Heart left ventricle (tissue), 13 donors: Measurements from ENCODE around the gene ELMO2.

Source experiments
- CTCF ChIP-seq, 12 donors: fragments of 200-600 bp; sonication (generic) in 4 of 12; IDR thresholded peaks; one replicate each; pipeline versions ENCODE4 v1.5.0 to v1.8.0; 2018 to 2022; ENCODE audit warnings: antibody characterized with exemption in 12 of 12, mild to moderate bottlenecking in 5 of 12
- POLR2A ChIP-seq, 2 donors: fragments of 450-650 bp; IDR thresholded peaks; one replicate each; pipeline ENCODE4 v1.6.1; 2017; ENCODE audit warnings: antibody characterized with exemption in 2 of 2, mild to moderate bottlenecking in 2 of 2, moderate library complexity in 2 of 2
- donor health status: ischemic (EF 13 %, LVEDD 7.1; RV severe dilation, severe dysfunction).
- donor health status: DM: no; HTN: yes; CAD: no.
- donor health status: DM: no; HTN: no; CAD: no.
- donor health status: ischemic (EF 25% LVEDD 6.9; RV normal size, moderate dysfunction).
- donor health status: ischemic (EF 25% LVEDD 5.7; RV mildly dilated, moderate dysfunction).
- donor health status: ischemic (EF 35%, LVEDD 5.7; RV mildly dilated, moderate dysfunction).
- donor health status: nonischemic (EF 11% LVEDD 7.7; RV severe dilation, severe dysfunction).
- donor health status: DM: yes; HTN: yes; CAD: no.
- donor health status: PGD.
- donor health status: ischemic (EF 29% LVEDD 5.4; RV normal size, mild dysfunction).
- donor health status: nonischemic (EF 23%, LVEDD 6.1; RV moderate dilation, normal function).

GRCh38 chr20:46334303-46334904 is 72.0 kb downstream of the ELMO2 start:
- TF ChIP-seq CTCF (IDR thresholded peaks at IDR 0.05) (no peak), POLR2A (IDR thresholded peaks at IDR 0.05) (no peak)
